Panc1 (cell line): ENCODE data around the gene STK17B. TPM values are rescaled to one million over a fixed set of nuclear protein-coding genes. Genes with fewer than 3 reads are reported as not detected.

Source experiments
- ATAC-seq: fragments of 200-7000 bp; cut with Tn5 transposase; 2 replicates; pipeline ENCODE4 v1.9.1; 2020; ENCODE audit warnings: mild to moderate bottlenecking, moderate library complexity
- BruUV-seq: library from RNA; stranded (reverse); fragments of 400-500 nt; replicated peaks from 2 replicates; lab custom pipeline; 2021; lab: Mats Ljungman, UMichigan
- CTCF ChIA-PET: fragments of 300-600 bp; sonication (Branson Sonifier 250); formaldehyde crosslinking; loops from one replicate; lab custom pipeline; 2022; ENCODE audit warnings: antibody characterized with exemption; lab: Charles Lee
- POLR2A ChIA-PET: fragments of 300-600 bp; sonication (Branson Sonifier 250); formaldehyde crosslinking; loops from one replicate; lab custom pipeline; 2022; ENCODE audit warnings: antibody characterized with exemption; lab: Charles Lee
- DNase-seq: peaks from one replicate; pipeline ENCODE4 v3.0.0-alpha.2; 2010; ENCODE audit warnings: low read depth, low spot score
- H3K27ac ChIP-seq: 2 replicates; pipeline ENCODE4 v1.5.1; 2011; ENCODE audit warnings: mild to moderate bottlenecking, low read length, inconsistent platforms
- H3K27me3 ChIP-seq: fragments of 200-500 bp; sonication (Bioruptor generic); 2 replicates; pipeline ENCODE4 v1.6.0; 2014; ENCODE audit warnings: low read length, inconsistent platforms; ENCODE audit not compliant: control insufficient read depth, insufficient read depth
- H3K36me3 ChIP-seq: fragments of 200-500 bp; sonication (Bioruptor generic); 2 replicates; pipeline ENCODE4 v1.5.1; 2014; ENCODE audit warnings: inconsistent platforms, mild to moderate bottlenecking, low read length, moderate library complexity; ENCODE audit not compliant: control insufficient read depth, insufficient read depth
- H3K4me1 ChIP-seq: 2 replicates; pipeline ENCODE4 v1.5.1; 2011; ENCODE audit warnings: inconsistent platforms, mild to moderate bottlenecking, low read length, moderate library complexity; ENCODE audit not compliant: control insufficient read depth, insufficient read depth
- H3K4me3 ChIP-seq, 2 experiments: 2 replicates each; pipeline ENCODE4 v1.5.1; 2011 to 2012; ENCODE audit warnings: low read depth in 2 of 2, low read length in 2 of 2, mild to moderate bottlenecking in 2 of 2, inconsistent platforms in 1 of 2, moderate library complexity in 1 of 2
- H3K9me3 ChIP-seq: fragments of 200-500 bp; sonication (Bioruptor generic); 2 replicates; pipeline ENCODE4 v1.5.1; 2014; ENCODE audit warnings: low read depth, mild to moderate bottlenecking, inconsistent platforms, low read length, moderate library complexity; ENCODE audit not compliant: control insufficient read depth, insufficient read depth
- POLR2AphosphoS5 ChIP-seq: IDR thresholded peaks from 2 replicates; pipeline ENCODE4 v1.6.1; 2012; ENCODE audit warnings: mild to moderate bottlenecking, low read depth, low read length, moderate library complexity
- SIN3A ChIP-seq: IDR thresholded peaks from 2 replicates; pipeline ENCODE4 v1.6.1; 2012; ENCODE audit warnings: low read depth, mild to moderate bottlenecking, low read length, moderate library complexity, borderline replicate concordance; ENCODE audit not compliant: insufficient read depth
- TCF7L2 ChIP-seq: IDR thresholded peaks from 2 replicates; pipeline ENCODE4 v1.6.1; 2011; ENCODE audit warnings: mild to moderate bottlenecking, low read depth, low read length, inconsistent platforms
- in situ Hi-C: cut with HindIII; loops from 2 replicates; pipeline ENCODE4 v1.10.0; 2016; ENCODE audit warnings: low sequenced_read_pairs, low pct_unique_long_range_greater_than_20kb
- intact Hi-C: fragments of 100-400 bp; cut with micrococcal nuclease; formaldehyde crosslinking; loops from one replicate; pipeline ENCODE4 v1.10.0; 2022; ENCODE audit not compliant: unreplicated experiment
- total RNA-seq: library from RNA; stranded (reverse); gene quantifications from one replicate; pipeline ENCODE4 v1.2.1, GENCODE V29; 2021; ENCODE audit not compliant: unreplicated experiment
- TF ChIP-seq, protein P1 (sequence below), 2 experiments: IDR thresholded peaks; 2 replicates each; pipeline ENCODE4 v1.6.1; 2011 to 2012; ENCODE audit warnings: low read depth in 2 of 2, control low read depth in 1 of 2, low read length in 1 of 2, mild to moderate bottlenecking in 1 of 2, moderate library complexity in 1 of 2; ENCODE audit not compliant: insufficient read depth in 1 of 2
- TF ChIP-seq, protein P2 (sequence below): fragments of 450-650 bp; IDR thresholded peaks from 2 replicates; pipeline ENCODE4 v1.5.1; 2017; ENCODE audit warnings: mild to moderate bottlenecking

The STK17B gene
- total RNA-seq, 1 experiment from 2014 or later, result 19.3 TPM

DNA sequence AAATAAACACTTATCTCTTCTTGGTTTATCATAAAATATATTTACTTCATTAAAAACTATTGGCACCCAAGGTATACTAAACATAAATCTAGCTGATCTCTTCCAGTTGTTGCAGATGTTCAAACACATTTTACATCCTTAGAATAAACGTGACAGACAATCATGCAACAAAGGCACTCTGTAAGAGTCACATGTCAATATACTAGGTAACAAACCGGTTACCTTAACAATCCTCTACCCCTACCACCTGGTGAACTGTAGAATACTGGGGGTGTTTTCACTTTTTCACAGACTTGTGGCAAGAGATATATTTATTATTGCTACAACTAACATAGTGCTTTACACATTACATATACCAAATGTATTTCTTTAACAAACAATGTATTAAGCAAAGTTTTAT is 15.8 kb downstream of the STK17B start:
- Histone ChIP-seq H3K36me3 (peaks cover 13% of the 10 kb centered on the region; the same call in 1 of the 2 replicates), H3K27me3 (no peaks in the 10 kb centered on the region), H3K27ac (no peak overlapping the region), H3K4me1 (peaks cover 7% of the 10 kb centered on the region; the same call in 1 of the 2 replicates), H3K4me3 (no peak overlapping the region), H3K9me3 (no peaks in the 10 kb centered on the region)
- intact Hi-C loops (no loop called here), in situ Hi-C loops (no loop called here)
- TF ChIP-seq, protein P1, sequence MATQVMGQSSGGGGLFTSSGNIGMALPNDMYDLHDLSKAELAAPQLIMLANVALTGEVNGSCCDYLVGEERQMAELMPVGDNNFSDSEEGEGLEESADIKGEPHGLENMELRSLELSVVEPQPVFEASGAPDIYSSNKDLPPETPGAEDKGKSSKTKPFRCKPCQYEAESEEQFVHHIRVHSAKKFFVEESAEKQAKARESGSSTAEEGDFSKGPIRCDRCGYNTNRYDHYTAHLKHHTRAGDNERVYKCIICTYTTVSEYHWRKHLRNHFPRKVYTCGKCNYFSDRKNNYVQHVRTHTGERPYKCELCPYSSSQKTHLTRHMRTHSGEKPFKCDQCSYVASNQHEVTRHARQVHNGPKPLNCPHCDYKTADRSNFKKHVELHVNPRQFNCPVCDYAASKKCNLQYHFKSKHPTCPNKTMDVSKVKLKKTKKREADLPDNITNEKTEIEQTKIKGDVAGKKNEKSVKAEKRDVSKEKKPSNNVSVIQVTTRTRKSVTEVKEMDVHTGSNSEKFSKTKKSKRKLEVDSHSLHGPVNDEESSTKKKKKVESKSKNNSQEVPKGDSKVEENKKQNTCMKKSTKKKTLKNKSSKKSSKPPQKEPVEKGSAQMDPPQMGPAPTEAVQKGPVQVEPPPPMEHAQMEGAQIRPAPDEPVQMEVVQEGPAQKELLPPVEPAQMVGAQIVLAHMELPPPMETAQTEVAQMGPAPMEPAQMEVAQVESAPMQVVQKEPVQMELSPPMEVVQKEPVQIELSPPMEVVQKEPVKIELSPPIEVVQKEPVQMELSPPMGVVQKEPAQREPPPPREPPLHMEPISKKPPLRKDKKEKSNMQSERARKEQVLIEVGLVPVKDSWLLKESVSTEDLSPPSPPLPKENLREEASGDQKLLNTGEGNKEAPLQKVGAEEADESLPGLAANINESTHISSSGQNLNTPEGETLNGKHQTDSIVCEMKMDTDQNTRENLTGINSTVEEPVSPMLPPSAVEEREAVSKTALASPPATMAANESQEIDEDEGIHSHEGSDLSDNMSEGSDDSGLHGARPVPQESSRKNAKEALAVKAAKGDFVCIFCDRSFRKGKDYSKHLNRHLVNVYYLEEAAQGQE (IDR thresholded peaks at IDR 0.05; ENCODE audit: insufficient read depth in 1 of 2, low read depth in 2 of 2, low read length in 1 of 2), result no peak
- TF ChIP-seq TCF7L2 (no peak), SIN3A (no peak), POLR2AphosphoS5 (no peak)
- TF ChIP-seq, protein P2, sequence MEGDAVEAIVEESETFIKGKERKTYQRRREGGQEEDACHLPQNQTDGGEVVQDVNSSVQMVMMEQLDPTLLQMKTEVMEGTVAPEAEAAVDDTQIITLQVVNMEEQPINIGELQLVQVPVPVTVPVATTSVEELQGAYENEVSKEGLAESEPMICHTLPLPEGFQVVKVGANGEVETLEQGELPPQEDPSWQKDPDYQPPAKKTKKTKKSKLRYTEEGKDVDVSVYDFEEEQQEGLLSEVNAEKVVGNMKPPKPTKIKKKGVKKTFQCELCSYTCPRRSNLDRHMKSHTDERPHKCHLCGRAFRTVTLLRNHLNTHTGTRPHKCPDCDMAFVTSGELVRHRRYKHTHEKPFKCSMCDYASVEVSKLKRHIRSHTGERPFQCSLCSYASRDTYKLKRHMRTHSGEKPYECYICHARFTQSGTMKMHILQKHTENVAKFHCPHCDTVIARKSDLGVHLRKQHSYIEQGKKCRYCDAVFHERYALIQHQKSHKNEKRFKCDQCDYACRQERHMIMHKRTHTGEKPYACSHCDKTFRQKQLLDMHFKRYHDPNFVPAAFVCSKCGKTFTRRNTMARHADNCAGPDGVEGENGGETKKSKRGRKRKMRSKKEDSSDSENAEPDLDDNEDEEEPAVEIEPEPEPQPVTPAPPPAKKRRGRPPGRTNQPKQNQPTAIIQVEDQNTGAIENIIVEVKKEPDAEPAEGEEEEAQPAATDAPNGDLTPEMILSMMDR, result no peak
- POLR2A ChIA-PET, result no interaction called here
- ATAC-seq (no peak), DNase-seq (no peak)
- no TSS peak for BruUV-seq
- CTCF ChIA-PET, result no interaction called here

DNA sequence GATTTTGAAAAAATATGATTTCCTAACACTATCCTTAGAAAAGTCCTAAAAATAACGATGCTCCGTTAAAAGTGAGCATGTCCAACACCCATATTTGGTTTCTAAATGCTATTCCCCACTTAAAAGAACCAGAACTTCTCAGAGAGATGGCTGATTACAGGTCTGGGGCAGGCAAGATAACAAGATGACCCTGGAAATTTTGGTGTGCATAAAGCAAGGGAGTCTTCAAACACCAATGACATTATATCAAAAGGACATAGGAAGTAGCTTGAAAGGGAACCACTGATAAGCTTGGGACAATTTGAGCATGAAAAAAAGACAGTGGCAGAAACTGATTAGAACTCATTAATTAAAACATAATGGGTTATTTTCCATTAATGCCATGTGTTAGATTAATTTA is 17.9 kb downstream of the STK17B start:
- no peak for ATAC-seq
- CTCF ChIA-PET, result no interaction called here
- no TSS peak for BruUV-seq

More for the DNA sequence above, 17.9 kb downstream of the STK17B start:
- no peaks in the 10 kb centered on the region for H3K4me1 ChIP-seq
- POLR2A ChIA-PET, result no interaction called here
- in situ Hi-C loops, result no loop called here
- H3K27me3 ChIP-seq, result no peaks in the 10 kb centered on the region
- intact Hi-C loops, result no loop called here
- no peak overlapping the region for H3K27ac ChIP-seq
- no peaks in the 10 kb centered on the region for H3K9me3 ChIP-seq
- no peak for DNase-seq
- TF ChIP-seq, protein P2, result no peak
- TF ChIP-seq POLR2AphosphoS5 (no peak), SIN3A (no peak), TCF7L2 (no peak)
- TF ChIP-seq, protein P1 (IDR thresholded peaks at IDR 0.05; ENCODE audit: insufficient read depth in 1 of 2, low read depth in 2 of 2, low read length in 1 of 2), result no peak
- no peak overlapping the region for H3K4me3 ChIP-seq
- H3K36me3 ChIP-seq, result peaks cover 9% of the 10 kb centered on the region; the same call in 1 of the 2 replicates
